Hindlimb muscle (tissue), 1 donor: ENCODE results near the gene PAK3. TPM values are rescaled to one million over a fixed set of nuclear protein-coding genes. Genes with fewer than 3 reads are reported as not detected.

Source experiments
- DNase-seq: peaks from one replicate; pipeline ENCODE4 v3.0.0-alpha.2; 2013
- polyA plus RNA-seq: library from polyadenylated mRNA; unstranded; fragments of 120-200 nt; gene quantifications from one replicate; pipeline ENCODE4 v1.2.1, GENCODE V29; 2013; ENCODE audit not compliant: insufficient read length

PAK3 gene
- polyA plus RNA-seq, 1 donor = 9.8 TPM

DNA sequence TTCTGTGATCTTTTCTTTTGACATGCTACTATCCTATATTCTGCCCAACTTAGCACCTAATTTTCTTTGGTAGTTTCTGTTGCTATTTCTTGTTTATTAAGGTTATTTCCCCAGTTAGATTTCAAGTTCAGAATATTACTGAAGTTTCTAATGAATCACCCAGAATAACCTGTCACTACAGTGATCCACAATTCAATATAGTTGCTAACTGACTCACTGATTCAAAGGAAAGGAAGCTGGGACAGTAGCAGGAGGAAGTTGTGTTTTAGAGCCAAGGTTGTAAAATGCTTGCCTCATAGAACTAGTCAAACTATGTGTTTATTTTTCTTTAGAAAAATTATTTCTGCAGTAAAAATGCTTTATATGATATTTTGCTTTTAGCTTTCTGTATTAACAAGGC lies 37.4 kb downstream of the PAK3 start:
- no peak for DNase-seq

DNA sequence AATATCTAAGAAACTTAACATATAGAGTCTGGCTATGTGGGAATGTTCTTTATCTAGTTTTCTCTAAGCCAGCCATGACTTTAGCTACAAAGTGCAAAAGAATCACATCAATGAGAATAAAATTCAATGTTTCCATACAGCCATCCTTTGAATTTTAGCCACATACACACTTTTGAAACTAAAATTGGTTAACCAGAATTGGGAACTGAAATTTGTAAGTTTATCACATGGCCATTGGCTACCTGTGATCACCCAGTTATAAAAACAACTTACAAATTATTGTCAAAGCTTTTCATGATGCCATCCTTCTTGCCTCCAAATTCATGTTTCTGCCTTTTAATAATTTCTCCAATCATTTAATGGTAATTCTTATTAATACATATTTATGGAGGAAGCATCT lies 49.9 kb downstream of the PAK3 start:
- DNase-seq = no peak

DNA sequence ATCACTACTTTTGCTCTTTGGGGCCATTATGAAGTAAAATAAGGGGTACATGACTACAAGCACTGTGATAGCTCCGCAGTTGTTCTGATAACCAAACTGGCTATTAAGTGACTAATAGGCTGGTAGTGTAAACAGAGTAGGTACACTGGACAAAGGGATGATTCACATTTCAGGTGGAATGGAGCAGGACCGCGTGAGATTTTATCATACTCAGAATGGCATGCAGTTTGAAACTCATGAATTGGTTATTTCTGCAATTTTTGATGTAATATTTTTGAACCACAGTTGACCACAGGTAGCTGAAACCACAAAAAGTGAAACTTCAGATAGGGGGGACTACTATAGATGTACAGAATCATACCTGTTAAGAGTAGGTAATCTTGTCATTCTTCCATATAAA lies 55.8 kb downstream of the PAK3 start:
- DNase-seq = no peak

DNA sequence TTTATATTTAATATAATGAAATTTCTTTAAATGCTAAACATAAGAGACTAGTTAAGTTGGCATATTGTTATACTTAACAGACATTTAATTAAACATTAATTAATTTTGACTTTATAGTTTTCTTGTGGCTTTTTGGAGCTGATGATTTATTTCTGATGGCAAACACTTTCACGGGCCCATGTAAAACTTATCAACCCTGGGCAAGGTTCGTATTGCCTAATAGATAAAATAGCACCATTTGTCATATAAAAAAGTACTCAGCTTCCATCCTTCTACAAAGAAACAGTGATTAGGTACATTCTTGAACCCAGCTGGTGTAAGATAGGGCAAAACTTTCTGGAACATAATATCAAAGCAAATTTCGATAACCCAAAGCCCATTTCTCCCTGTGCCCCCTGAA lies 63.2 kb downstream of the PAK3 start:
- no peak for DNase-seq

DNA sequence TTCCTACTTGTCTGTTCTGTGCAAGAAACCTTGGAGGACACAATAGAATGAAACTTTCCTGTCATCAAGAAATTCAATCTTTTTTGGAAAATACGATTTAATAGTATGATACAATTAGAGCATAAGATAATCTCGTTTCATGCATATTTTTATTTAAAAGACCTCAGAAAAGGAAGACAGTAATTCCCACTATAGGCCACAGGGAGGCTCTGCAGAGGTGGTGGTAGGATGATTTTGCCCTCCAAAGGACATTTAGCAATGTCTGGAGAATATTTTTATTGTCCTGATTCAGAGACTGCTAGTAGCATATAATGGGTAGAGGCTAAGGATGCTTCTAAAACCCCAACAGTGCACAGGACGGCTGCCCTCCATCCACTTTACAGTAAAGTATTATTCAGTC lies 68.7 kb downstream of the PAK3 start:
- DNase-seq = no peak

GRCh38 chrX:111165902-111166301 lies 69.9 kb downstream of the PAK3 start:
- DNase-seq = no peak

DNA sequence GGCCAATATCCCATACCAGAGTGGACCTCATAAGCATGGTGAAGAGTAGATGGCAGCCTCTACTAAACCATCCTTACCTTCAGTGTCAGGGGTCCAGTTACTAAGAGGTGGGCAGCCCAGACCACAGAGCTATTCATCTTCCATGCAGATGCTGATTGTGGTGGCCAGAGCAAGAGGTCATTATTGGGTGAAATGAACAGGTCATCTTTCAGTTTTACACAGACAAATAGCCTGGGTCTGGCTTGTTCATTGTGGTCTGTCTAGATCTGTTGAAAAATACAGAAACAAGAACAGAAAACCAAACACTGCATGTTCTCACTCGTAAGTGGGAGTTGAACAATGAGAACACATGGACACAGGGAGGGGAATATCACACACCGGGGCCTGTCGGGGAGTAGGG lies 71.3 kb downstream of the PAK3 start:
- DNase-seq = no peak

GRCh38 chrX:111168314-111168713 lies 72.3 kb downstream of the PAK3 start:
- no peak for DNase-seq

DNA sequence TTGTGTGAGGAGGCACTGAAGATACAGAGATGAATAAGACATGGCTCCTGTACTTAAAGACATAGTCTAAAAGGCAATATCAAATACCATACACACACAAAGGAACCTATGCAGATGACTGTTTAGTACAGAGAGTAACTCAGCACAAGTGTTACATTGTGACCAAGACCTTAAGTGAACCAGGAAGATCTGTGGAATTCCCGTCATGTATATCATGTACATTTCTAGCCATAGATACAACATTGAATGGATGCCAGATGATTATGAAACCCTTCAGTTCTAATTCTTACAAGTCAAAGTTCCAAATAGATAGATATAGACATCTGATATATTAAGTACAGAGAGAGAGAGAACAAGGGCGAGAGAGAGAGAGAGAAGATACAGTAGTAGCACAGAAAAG lies 73.2 kb downstream of the PAK3 start:
- no peak for DNase-seq

- no peak for DNase-seq
These were observed 74.0 kb downstream of the PAK3 start for GRCh38 chrX:111170017-111170416.

GRCh38 chrX:111180750-111181240 lies 84.8 kb downstream of the PAK3 start:
- DNase-seq = no peak

GRCh38 chrX:111181951-111182350 lies 86.0 kb downstream of the PAK3 start:
- DNase-seq = no peak

DNA sequence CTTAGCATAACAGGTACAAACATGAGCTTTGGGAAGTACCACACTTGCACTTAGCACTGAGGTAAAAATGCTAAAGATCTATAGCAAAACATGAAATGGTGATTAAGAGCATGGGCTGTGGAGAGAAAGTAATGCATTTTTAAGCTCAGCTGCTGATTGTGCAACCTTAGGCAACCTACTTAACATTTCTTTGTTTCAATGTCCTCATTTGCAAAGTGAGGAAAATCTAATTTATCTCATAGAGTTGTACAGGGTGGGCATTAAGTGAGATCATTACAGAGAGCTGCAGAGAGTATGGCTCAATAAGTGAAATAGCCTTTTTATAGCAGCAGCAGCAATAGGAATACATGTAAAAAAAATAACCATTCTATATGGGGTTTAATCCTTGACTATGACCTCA lies 87.0 kb downstream of the PAK3 start:
- DNase-seq = no peak

DNA sequence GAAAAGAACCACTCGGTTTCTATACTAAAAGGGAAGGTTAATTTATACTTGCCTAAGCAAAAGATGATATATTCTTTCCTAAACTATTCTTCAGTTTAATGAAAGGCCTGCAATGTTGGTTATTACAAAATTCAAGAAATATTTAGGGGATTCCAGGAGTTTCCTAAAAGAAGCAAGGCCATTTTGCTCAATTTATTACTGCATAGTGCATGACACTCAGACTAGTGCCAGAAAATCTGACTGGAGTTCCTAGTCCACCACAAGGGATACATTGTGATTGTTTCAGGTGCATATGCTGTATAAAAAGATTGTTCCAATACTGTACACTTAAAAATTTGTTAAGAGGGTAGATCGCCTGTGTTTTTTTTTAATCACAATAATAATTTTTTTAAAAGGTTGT lies 95.6 kb downstream of the PAK3 start:
- DNase-seq = no peak

- no peak for DNase-seq
These were observed 103.5 kb downstream of the PAK3 start for GRCh38 chrX:111199505-111199904.

DNA sequence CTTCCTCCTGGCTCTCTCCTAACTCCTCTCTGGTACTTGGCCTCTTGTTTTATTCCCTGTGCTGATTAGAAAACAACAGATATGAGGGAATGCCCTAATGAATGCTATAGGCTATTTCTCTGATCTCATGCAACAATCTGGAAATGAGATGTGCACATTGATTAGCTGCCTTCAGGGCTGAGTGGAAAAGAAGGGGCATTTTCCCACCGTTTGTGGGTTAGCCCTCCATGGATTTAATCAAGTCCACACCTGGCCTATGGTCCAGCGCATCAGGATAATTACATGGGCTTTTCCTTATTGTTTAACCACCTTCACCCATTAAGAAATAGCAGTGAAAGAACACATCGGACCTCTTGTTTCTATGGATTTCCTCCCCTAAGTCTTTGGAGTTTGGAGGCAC lies 104.3 kb downstream of the PAK3 start:
- no peak for DNase-seq

- DNase-seq = no peak
These were observed 111.9 kb downstream of the PAK3 start for GRCh38 chrX:111207851-111208250.

GRCh38 chrX:111216293-111216801 lies 120.4 kb downstream of the PAK3 start:
- no peak for DNase-seq

GRCh38 chrX:111244235-111244750 lies 148.3 kb downstream of the PAK3 start:
- DNase-seq = no peak

- DNase-seq = no peak
These were observed 159.1 kb downstream of the PAK3 start for GRCh38 chrX:111254896-111255693.

GRCh38 chrX:111257733-111258132 lies 161.7 kb downstream of the PAK3 start:
- DNase-seq = peak; percentile 54

DNA sequence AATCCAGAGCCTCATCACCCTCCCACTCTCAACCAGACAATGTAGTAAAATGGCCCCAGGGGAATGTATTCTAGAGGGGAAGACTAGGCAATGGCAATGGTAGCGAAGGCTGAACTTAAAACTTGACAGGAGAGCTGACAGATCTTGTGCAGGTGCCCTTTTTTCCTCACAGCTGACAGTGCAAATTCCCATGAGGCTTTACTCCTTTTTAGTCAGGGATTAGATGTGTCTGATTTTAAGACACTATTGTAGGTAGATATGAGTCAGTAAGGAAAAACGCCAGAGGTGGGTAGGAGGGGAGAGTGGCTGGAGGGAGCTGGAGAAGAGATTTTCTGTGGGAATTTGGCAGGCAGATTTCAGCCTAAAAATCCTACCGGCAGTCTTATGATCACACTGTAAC lies 163.6 kb downstream of the PAK3 start:
- no peak for DNase-seq

DNA sequence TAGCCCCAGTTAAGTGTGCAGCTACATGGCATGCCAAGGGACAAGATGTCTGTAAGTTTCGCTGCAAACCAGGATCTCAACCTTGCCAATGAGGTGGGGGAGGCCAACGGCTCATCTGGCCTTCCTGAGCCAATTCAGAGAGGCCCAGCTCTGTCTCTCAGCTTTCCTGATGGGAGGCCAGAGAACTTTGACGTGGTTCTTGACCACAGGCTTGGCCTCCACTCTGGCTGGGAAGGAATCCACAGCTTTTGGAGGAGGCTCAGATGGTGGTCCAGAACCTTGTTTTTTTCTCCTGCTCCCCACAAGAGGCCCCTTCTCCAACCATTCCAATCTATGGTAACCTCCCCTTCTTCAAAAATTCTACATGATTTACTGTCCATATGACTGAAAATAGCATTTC lies 164.5 kb downstream of the PAK3 start:
- DNase-seq = no peak

DNA sequence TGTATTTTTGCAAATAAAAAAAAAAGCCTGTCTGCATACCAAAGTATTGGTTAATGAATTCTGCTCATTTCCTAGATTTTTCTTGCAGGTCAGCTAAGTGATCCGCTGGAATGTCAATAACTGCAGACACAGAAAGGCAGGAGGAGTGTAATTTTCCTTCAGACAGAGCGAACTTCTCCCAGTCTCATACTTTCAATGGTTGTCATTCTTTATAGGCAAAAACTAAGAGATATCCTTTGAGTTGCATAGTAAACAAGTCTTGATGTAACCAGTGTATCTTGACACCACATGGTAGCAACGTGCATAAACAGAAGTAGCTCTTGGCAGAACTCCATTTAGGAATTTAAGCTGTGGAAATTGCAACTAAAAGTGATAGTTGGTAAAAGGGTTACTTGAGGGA lies 166.1 kb downstream of the PAK3 start:
- no peak for DNase-seq
